HepG2 (cell line): ENCODE results near the gene KRT16. TPM values are rescaled to one million over a fixed set of nuclear protein-coding genes. Genes with fewer than 3 reads are reported as not detected.

Experiments
- ATAC-seq: fragments of 200-7000 bp; cut with Tn5 transposase; 3 replicates; pipeline ENCODE4 v1.9.1; 2020; ENCODE audit warnings: mild to moderate bottlenecking, moderate library complexity
- BruUV-seq: library from RNA; stranded (reverse); fragments of 400-500 nt; replicated peaks from 2 replicates; lab custom pipeline; 2021; lab: Mats Ljungman, UMichigan
- CTCF ChIA-PET: fragments of 300-600 bp; formaldehyde crosslinking; extraction: SDS; loops from one replicate; lab custom pipeline; 2021; ENCODE audit warnings: low total read pairs, inconsistent platforms, low intra/inter-chr PET ratio; lab: Yijun Ruan, JAX
- POLR2A ChIA-PET: fragments of 350-600 bp; sonication (Branson Sonifier 250); formaldehyde crosslinking; loops from one replicate; lab custom pipeline; 2020; ENCODE audit warnings: antibody characterized with exemption, inconsistent platforms; lab: Yijun Ruan, JAX
- DNase-seq: peaks from one replicate; pipeline ENCODE4 v3.0.0-alpha.2; 2015; ENCODE audit warnings: low spot score
- FAIRE-seq: peaks from 3 replicates; lab custom pipeline; 2011; peaks lifted over from hg19 to GRCh38; lab: Jason Lieb, UNC
- H2AFZ ChIP-seq: one replicate; pipeline ENCODE4 v1.6.1; 2011; ENCODE audit warnings: low read length, inconsistent platforms
- H3K27ac ChIP-seq: fragments of 300-600 bp; 3 replicates; pipeline ENCODE4 v1.8.0; 2011; ENCODE audit warnings: mixed run types, mild to moderate bottlenecking, mixed read lengths, low read length, inconsistent platforms; ENCODE audit not compliant: insufficient read depth; ENCODE audit errors: extremely low read length
- H3K27me3 ChIP-seq, 2 experiments: fragments of 200-600 bp in 1 of 2; 2 replicates in 1 of 2; 3 replicates in 1 of 2; pipeline versions ENCODE4 v1.6.0 to v1.8.0; 2011; ENCODE audit warnings: low read length in 2 of 2, mild to moderate bottlenecking in 2 of 2, moderate library complexity in 2 of 2, inconsistent platforms in 1 of 2; ENCODE audit not compliant: insufficient read depth in 2 of 2, control insufficient read depth in 1 of 2
- H3K36me3 ChIP-seq, 2 experiments: fragments of 200-600 bp in 1 of 2; replicated peaks in 1 of 2; 2 replicates in 1 of 2; 3 replicates in 1 of 2; pipeline versions ENCODE4 v1.5.1 to v1.8.0; 2011; ENCODE audit warnings: low read length in 2 of 2, inconsistent platforms in 1 of 2; ENCODE audit not compliant: insufficient read depth in 2 of 2, control insufficient read depth in 1 of 2
- H3K4me1 ChIP-seq: 2 replicates; pipeline ENCODE4 v1.5.1; 2012; ENCODE audit warnings: low read length, inconsistent platforms; ENCODE audit not compliant: insufficient read depth
- H3K4me2 ChIP-seq: 2 replicates; pipeline ENCODE4 v1.6.0; 2011; ENCODE audit warnings: low read depth, low read length, inconsistent platforms
- H3K4me3 ChIP-seq, 3 experiments: fragments of 200-600 bp in 1 of 3; sonication (generic), shearing (Covaris generic) in 1 of 3; replicated peaks in 1 of 3; 2 replicates each; pipeline ENCODE4 v1.5.1; 2011 to 2016; ENCODE audit warnings: low read length in 3 of 3, inconsistent platforms in 2 of 3, low read depth in 2 of 3, mild to moderate bottlenecking in 2 of 3, control low read depth in 1 of 3, mixed read lengths in 1 of 3; ENCODE audit not compliant: insufficient read depth in 1 of 3
- H3K79me2 ChIP-seq: one replicate; pipeline ENCODE4 v1.6.1; 2011; ENCODE audit warnings: low read length, inconsistent platforms; ENCODE audit not compliant: insufficient read depth
- H3K9ac ChIP-seq: 2 replicates; pipeline ENCODE4 v1.6.0; 2011; ENCODE audit warnings: mild to moderate bottlenecking, low read depth, low read length, inconsistent platforms; ENCODE audit not compliant: insufficient read depth
- H3K9me3 ChIP-seq: 2 replicates; pipeline ENCODE4 v1.5.1; 2012; ENCODE audit warnings: mild to moderate bottlenecking, low read length
- H4K20me1 ChIP-seq: 2 replicates; pipeline ENCODE4 v1.6.0; 2011; ENCODE audit warnings: inconsistent platforms, mild to moderate bottlenecking, low read length, moderate library complexity; ENCODE audit not compliant: insufficient read depth
- BRCA1 ChIP-seq: sonication (generic); formaldehyde crosslinking; IDR thresholded peaks from 2 replicates; pipeline ENCODE4 v1.4.0; 2020; ENCODE audit warnings: missing genetic modification reagents
- FOXK2 ChIP-seq: fragments of 450-650 bp; IDR thresholded peaks from 2 replicates; pipeline ENCODE4 v1.6.1; 2016
- HES4 ChIP-seq: sonication (generic); formaldehyde crosslinking; IDR thresholded peaks from 2 replicates; pipeline ENCODE4 v1.9.0; 2021; ENCODE audit warnings: mild to moderate bottlenecking, missing genetic modification reagents, borderline replicate concordance
- JUND ChIP-seq: sonication (generic); formaldehyde crosslinking; IDR thresholded peaks from 2 replicates; pipeline ENCODE4 v1.8.0; 2022; ENCODE audit warnings: mild to moderate bottlenecking, missing genetic modification reagents
- PLSCR1 ChIP-seq: sonication (generic); formaldehyde crosslinking; IDR thresholded peaks from 2 replicates; pipeline ENCODE4 v1.5.0; 2020; ENCODE audit warnings: missing genetic modification reagents, mild to moderate bottlenecking, borderline replicate concordance
- PRDM15 ChIP-seq: sonication (generic); formaldehyde crosslinking; IDR thresholded peaks from 2 replicates; pipeline ENCODE4 v1.4.0; 2020; ENCODE audit warnings: missing genetic modification reagents
- PRDM4 ChIP-seq: sonication (generic); formaldehyde crosslinking; IDR thresholded peaks from 2 replicates; pipeline ENCODE4 v1.9.0; 2021; ENCODE audit warnings: missing genetic modification reagents, borderline replicate concordance
- TCF7 ChIP-seq: sonication (generic); IDR thresholded peaks from 2 replicates; pipeline ENCODE4 v1.6.1; 2016; ENCODE audit warnings: antibody characterized with exemption, low read depth
- ZNF253 ChIP-seq: sonication (generic); formaldehyde crosslinking; IDR thresholded peaks from 2 replicates; pipeline ENCODE4 v1.8.0; 2022; ENCODE audit warnings: mild to moderate bottlenecking, missing genetic modification reagents, borderline replicate concordance
- ZNF280D ChIP-seq: sonication (generic); formaldehyde crosslinking; IDR thresholded peaks from 2 replicates; pipeline ENCODE4 v1.5.1; 2020; ENCODE audit warnings: mild to moderate bottlenecking, missing genetic modification reagents
- ZNF598 ChIP-seq: sonication (generic); formaldehyde crosslinking; IDR thresholded peaks from 2 replicates; pipeline ENCODE4 v1.5.1; 2020; ENCODE audit warnings: mild to moderate bottlenecking, missing genetic modification reagents, borderline replicate concordance
- WGBS: methylation state at CpG from one replicate; pipeline ENCODE4 v1.1.6; 2017; ENCODE audit warnings: low lambda C conversion rate; 5-methylcytosine and 5-hydroxymethylcytosine counted together
- in situ Hi-C: cut with HindIII; loops from 2 replicates; pipeline ENCODE4 v1.10.0; 2017; ENCODE audit warnings: low pct_unique_long_range_greater_than_20kb; ENCODE audit not compliant: extremely low pct_ligation_motif_present
- intact Hi-C: fragments of 100-400 bp; cut with micrococcal nuclease; formaldehyde crosslinking; loops from one replicate; pipeline ENCODE4 v1.10.0; 2022; ENCODE audit not compliant: unreplicated experiment
- polyA plus RNA-seq, 8 experiments: library from polyadenylated mRNA; depleted of rRNA in 3 of 8; stranded (reverse) in 7 of 8; unstranded in 1 of 8; fragments of >200 nt; fragmentation: Illumina TruSeq in 4 of 8; extraction: Trizol in 4 of 8; gene quantifications; 2 replicates each; pipeline versions ENCODE4 v1.2.1 to v1.2.3, GENCODE V29; 2011 to 2016; ENCODE audit warnings: low read depth in 4 of 8, missing spikeins in 1 of 8, mixed read lengths in 1 of 8; ENCODE audit not compliant: insufficient read depth in 1 of 8
- total RNA-seq, 5 experiments: library from RNA; depleted of rRNA; stranded (reverse); fragments of >200 nt; fragmentation: Illumina TruSeq; extraction: Trizol; gene quantifications; 2 replicates each; pipeline ENCODE4 v1.2.3, GENCODE V29; 2016; ENCODE audit warnings: low read depth in 1 of 5

The KRT16 gene
- total and polyA plus RNA-seq, 2 of the 13 experiments (the other 11 are each of a cell fraction or from before 2014, with no cell fraction given), result not detected

- intact Hi-C loops (no loop called here), in situ Hi-C loops (no loop called here)
- Histone ChIP-seq H3K4me2 (no peak overlapping the region), H4K20me1 (no peaks in the 10 kb centered on the region), H2AFZ (no peak overlapping the region), H3K27ac (no peak overlapping the region), H3K4me1 (no peaks in the 10 kb centered on the region), H3K79me2 (no peaks in the 10 kb centered on the region), H3K4me3 (no peak overlapping the region), H3K27me3 (peaks cover 3 to 5% of the 10 kb centered on the region in 2 experiments; a peak in 2 of 5 replicates), H3K9me3 (no peaks in the 10 kb centered on the region), H3K36me3 (no peaks in the 10 kb centered on the region), H3K9ac (no peak overlapping the region)
- CTCF ChIA-PET, result interaction anchor here (2.1 kb wide), 1 partner anchor 66 kb away, joined by 6 read pairs; no protein-coding TSS in a partner anchor
- FAIRE-seq (no peak), ATAC-seq (no peak), DNase-seq (no peak)
- BruUV-seq, result no TSS peak
- WGBS, result 0% methylated on average over 1 of the region's 1 CpG
- POLR2A ChIA-PET, result no interaction called here
- no peak for TF ChIP-seq ZNF253 (CRISPR knock-in tag)
- no peak for TF ChIP-seq PRDM4 (CRISPR knock-in tag)
- TF ChIP-seq ZNF598 (CRISPR knock-in tag), result no peak
- TF ChIP-seq JUND, result no peak
- TF ChIP-seq ZNF280D (CRISPR knock-in tag), result no peak
- no peak for TF ChIP-seq TCF7
- no peak for TF ChIP-seq FOXK2
- TF ChIP-seq PLSCR1, result no peak
- no peak for TF ChIP-seq HES4 (CRISPR knock-in tag)
- no peak for TF ChIP-seq PRDM15 (CRISPR knock-in tag)
- no peak for TF ChIP-seq BRCA1
Observed at GRCh38 chr17:41580687-41581365, 31.7 kb downstream of the KRT16 start.
